Cardiac septum (tissue), 1 donor: Measurements from ENCODE around the gene SLC5A1. TPM values are rescaled to one million over a fixed set of nuclear protein-coding genes. Genes with fewer than 3 reads are reported as not detected.
"Not testable (repeated sequence)": the region's sequence is repeated elsewhere in the genome, so short reads cannot be mapped to it uniquely, and the experiment has no call there.

Experiments used
- DNase-seq: peaks from one replicate; pipeline ENCODE4 v3.0.0-alpha.2; 2020; ENCODE audit warnings: low spot score
- intact Hi-C: fragments of 100-400 bp; cut with DNase I; formaldehyde crosslinking; loops from one replicate; pipeline ENCODE4 v1.14.0; 2022
- total RNA-seq: library from RNA; stranded (reverse); fragmentation: NEBNext Ultra II Directional; extraction: Animal tissue kit (Norgen Biotek cat#: 25700); gene quantifications from one replicate; pipeline ENCODE4 v1.2.1, GENCODE V29; 2021
- donor health status: DM: no; HTN: no; CAD: no.

The SLC5A1 gene
- total RNA-seq, 1 donor from 2014 or later, result 28.4 TPM

GRCh38 chr22:32080904-32081303, 37.8 kb downstream of the SLC5A1 start:
- DNase-seq, result no peak
- intact Hi-C loops, result loop anchor here (1.0 kb wide), 1 partner anchor 104 kb away; no protein-coding TSS in a partner anchor

- intact Hi-C loops, result no loop called here
- no peak for DNase-seq
Observed at GRCh38 chr22:32082331-32082730, 39.3 kb downstream of the SLC5A1 start.

GRCh38 chr22:32083000-32083399, 39.9 kb downstream of the SLC5A1 start:
- intact Hi-C loops, result no loop called here
- DNase-seq, result no peak

GRCh38 chr22:32083814-32084213, 40.8 kb downstream of the SLC5A1 start:
- intact Hi-C loops, result no loop called here
- DNase-seq, result no peak

- DNase-seq, result no peak
- intact Hi-C loops, result no loop called here
Observed at GRCh38 chr22:32088084-32088483, 45.0 kb downstream of the SLC5A1 start.

GRCh38 chr22:32097018-32097417, 54.0 kb downstream of the SLC5A1 start:
- no peak for DNase-seq
- intact Hi-C loops, result no loop called here

- intact Hi-C loops, result no loop called here
- DNase-seq, result no peak
Observed at GRCh38 chr22:32097881-32098499, 54.9 kb downstream of the SLC5A1 start.

GRCh38 chr22:32100711-32101110, 57.6 kb downstream of the SLC5A1 start:
- no peak for DNase-seq
- intact Hi-C loops, result loop anchor here (10.0 kb wide), 1 partner anchor 164 kb away; no protein-coding TSS in a partner anchor

GRCh38 chr22:32103658-32104315, 60.7 kb downstream of the SLC5A1 start:
- intact Hi-C loops, result loop anchor here (10.0 kb wide), 1 partner anchor 161 kb away; no protein-coding TSS in a partner anchor
- no peak for DNase-seq

- no peak for DNase-seq
- intact Hi-C loops, result loop anchor here (10.0 kb wide), 1 partner anchor 158 kb away; no protein-coding TSS in a partner anchor
Observed at GRCh38 chr22:32106930-32107329, 63.9 kb downstream of the SLC5A1 start.

- intact Hi-C loops, result no loop called here
- no peak for DNase-seq
Observed at GRCh38 chr22:32112380-32112779, 69.3 kb downstream of the SLC5A1 start.

- intact Hi-C loops, result no loop called here
- no peak for DNase-seq
Observed at GRCh38 chr22:32119568-32120235, 76.6 kb downstream of the SLC5A1 start.

- intact Hi-C loops, result no loop called here
- no peak for DNase-seq
Observed at GRCh38 chr22:32120603-32121002, 77.5 kb downstream of the SLC5A1 start.

GRCh38 chr22:32122899-32123298, 79.8 kb downstream of the SLC5A1 start:
- intact Hi-C loops, result no loop called here
- no peak for DNase-seq

GRCh38 chr22:32123657-32124056, 80.6 kb downstream of the SLC5A1 start:
- intact Hi-C loops, result no loop called here
- no peak for DNase-seq

GRCh38 chr22:32127904-32128303, 84.8 kb downstream of the SLC5A1 start:
- no peak for DNase-seq
- intact Hi-C loops, result no loop called here

- intact Hi-C loops, result no loop called here
- no peak for DNase-seq
Observed at GRCh38 chr22:32130464-32130863, 87.4 kb downstream of the SLC5A1 start.

- intact Hi-C loops, result no loop called here
- DNase-seq, result no peak
Observed at GRCh38 chr22:32132126-32132525, 89.1 kb downstream of the SLC5A1 start.

GRCh38 chr22:32132783-32133182, 89.7 kb downstream of the SLC5A1 start:
- intact Hi-C loops, result no loop called here
- DNase-seq, result no peak

- DNase-seq, intact Hi-C loops: not testable (repeated sequence)
Observed at GRCh38 chr22:32134796-32135195, 91.7 kb downstream of the SLC5A1 start.

GRCh38 chr22:32135958-32136357, 92.9 kb downstream of the SLC5A1 start:
- intact Hi-C loops, DNase-seq: not testable (repeated sequence)
